Neural progenitor cell (in vitro differentiated cells): ENCODE results near the gene CTSG. TPM values are rescaled to one million over a fixed set of nuclear protein-coding genes. Genes with fewer than 3 reads are reported as not detected.
"Not testable (repeated sequence)": the region's sequence is repeated elsewhere in the genome, so short reads cannot be mapped to it uniquely, and the experiment has no call there.

Experiments used
- DNase-seq: peaks from one replicate; pipeline ENCODE4 v3.0.0-alpha.2; 2016; ENCODE audit warnings: low spot score
- H2AFZ ChIP-seq: fragments of 200-600 bp; sonication (generic); replicated peaks from 2 replicates; pipeline ENCODE4 v1.6.1; 2016; ENCODE audit warnings: antibody characterized with exemption
- H3F3A ChIP-seq: fragments of 200-600 bp; sonication (generic); 2 replicates; pipeline ENCODE4 v1.6.1; 2016; ENCODE audit warnings: antibody characterized with exemption, low read depth
- H3K27ac ChIP-seq: fragments of 200-600 bp; sonication (generic); 2 replicates; pipeline ENCODE4 v1.5.1; 2016; ENCODE audit warnings: mild to moderate bottlenecking
- H3K27me3 ChIP-seq: fragments of 200-600 bp; sonication (generic); 2 replicates; pipeline ENCODE4 v1.6.1; 2016; ENCODE audit warnings: mild to moderate bottlenecking, moderate library complexity
- H3K36me3 ChIP-seq: fragments of 200-600 bp; sonication (generic); 2 replicates; pipeline ENCODE4 v1.5.1; 2016
- H3K4me1 ChIP-seq: fragments of 200-600 bp; sonication (generic); 2 replicates; pipeline ENCODE4 v1.6.1; 2016; ENCODE audit warnings: mixed run types
- H3K4me2 ChIP-seq: fragments of 200-600 bp; sonication (generic); 2 replicates; pipeline ENCODE4 v1.6.1; 2016
- H3K4me3 ChIP-seq: fragments of 200-600 bp; sonication (generic); 2 replicates; pipeline ENCODE4 v1.5.1; 2016
- H3K79me2 ChIP-seq: fragments of 200-600 bp; sonication (generic); 2 replicates; pipeline ENCODE4 v1.6.1; 2016; ENCODE audit warnings: low read depth
- H3K9ac ChIP-seq: fragments of 200-600 bp; sonication (generic); 2 replicates; pipeline ENCODE4 v1.6.1; 2016
- H3K9me3 ChIP-seq: fragments of 200-600 bp; sonication (generic); 2 replicates; pipeline ENCODE4 v1.5.1; 2016; ENCODE audit warnings: low read depth
- H4K20me1 ChIP-seq: fragments of 200-600 bp; sonication (generic); 2 replicates; pipeline ENCODE4 v1.6.1; 2016; ENCODE audit warnings: low read depth
- H3K27ac Mint-ChIP-seq: 3 replicates; pipeline ENCODE4 v1.8.0; 2021; ENCODE audit warnings: mixed read lengths
- H3K27me3 Mint-ChIP-seq: 2 replicates; pipeline ENCODE4 v1.8.0; 2022; ENCODE audit warnings: low read depth, mild to moderate bottlenecking, inconsistent platforms, moderate library complexity, mixed read lengths; ENCODE audit not compliant: insufficient read depth
- H3K36me3 Mint-ChIP-seq: 3 replicates; pipeline ENCODE4 v1.8.0; 2021; ENCODE audit warnings: mixed read lengths
- H3K4me1 Mint-ChIP-seq: 3 replicates; pipeline ENCODE4 v1.8.0; 2021; ENCODE audit warnings: mixed read lengths
- H3K4me3 Mint-ChIP-seq: 3 replicates; pipeline ENCODE4 v1.8.0; 2021; ENCODE audit warnings: mild to moderate bottlenecking, moderate library complexity, mixed read lengths
- H3K9me3 Mint-ChIP-seq: 3 replicates; pipeline ENCODE4 v1.8.0; 2020; ENCODE audit warnings: mixed read lengths
- CTCF ChIP-seq: fragments of 200-600 bp; sonication (generic); IDR thresholded peaks from 2 replicates; pipeline ENCODE4 v1.5.1; 2017; ENCODE audit warnings: antibody characterized with exemption, mild to moderate bottlenecking
- EZH2 ChIP-seq: fragments of 200-600 bp; sonication (generic); IDR thresholded peaks from 2 replicates; pipeline ENCODE4 v1.6.1; 2017; ENCODE audit warnings: antibody characterized with exemption, mild to moderate bottlenecking, moderate library complexity
- EZH2phosphoT487 ChIP-seq: fragments of 200-600 bp; sonication (generic); IDR thresholded peaks from 2 replicates; pipeline ENCODE4 v1.6.1; 2017; ENCODE audit warnings: antibody characterized with exemption
- total RNA-seq: library from RNA; depleted of rRNA; stranded (reverse); fragments of >200 nt; gene quantifications from 2 replicates; pipeline ENCODE4 v1.2.3, GENCODE V29; 2015; ENCODE audit warnings: low replicate concordance

Gene CTSG
- total RNA-seq, 1 donor from 2014 or later, result not detected

GRCh38 chr14:24542346-24542936 lies 33.6 kb downstream of the CTSG start:
- no peaks in the 10 kb centered on the region for H3K4me1 Mint-ChIP-seq
- no peak for TF ChIP-seq CTCF
- TF ChIP-seq EZH2phosphoT487, result no peak
- no peak for TF ChIP-seq EZH2
- peaks cover 3% of the 10 kb centered on the region for H3K9me3 Mint-ChIP-seq
- no peak overlapping the region for H2AFZ ChIP-seq
- no peaks in the 10 kb centered on the region for H3K4me1 ChIP-seq
- H3K36me3 Mint-ChIP-seq, result no peaks in the 10 kb centered on the region
- H3F3A ChIP-seq, result no peaks in the 10 kb centered on the region
- no peak overlapping the region for H3K4me3 ChIP-seq
- H3K9ac ChIP-seq, result no peak overlapping the region
- H4K20me1 ChIP-seq, result no peaks in the 10 kb centered on the region
- H3K79me2 ChIP-seq, result no peaks in the 10 kb centered on the region
- no peak overlapping the region for H3K4me2 ChIP-seq
- no peak overlapping the region for H3K27ac Mint-ChIP-seq
- H3K27me3 ChIP-seq, result no peaks in the 10 kb centered on the region
- no peak overlapping the region for H3K4me3 Mint-ChIP-seq
- no peaks in the 10 kb centered on the region for H3K36me3 ChIP-seq
- no peak for DNase-seq
- no peaks in the 10 kb centered on the region for H3K9me3 ChIP-seq
- H3K27me3 Mint-ChIP-seq, result peaks cover 2% of the 10 kb centered on the region
- H3K27ac ChIP-seq, result no peak overlapping the region

GRCh38 chr14:24535737-24536136 lies 40.3 kb downstream of the CTSG start:
- H3K36me3 ChIP-seq, result no peaks in the 10 kb centered on the region
- no peak overlapping the region for H3K4me2 ChIP-seq
- H3K9me3 ChIP-seq, result no peaks in the 10 kb centered on the region
- H3K27me3 Mint-ChIP-seq, result no peaks in the 10 kb centered on the region
- no peak overlapping the region for H3K27ac Mint-ChIP-seq
- H3K36me3 Mint-ChIP-seq, result no peaks in the 10 kb centered on the region
- H3F3A ChIP-seq, result no peaks in the 10 kb centered on the region
- no peaks in the 10 kb centered on the region for H3K4me1 Mint-ChIP-seq
- H3K9me3 Mint-ChIP-seq, result no peaks in the 10 kb centered on the region
- no peak overlapping the region for H2AFZ ChIP-seq
- no peaks in the 10 kb centered on the region for H3K27me3 ChIP-seq
- H3K79me2 ChIP-seq, result no peaks in the 10 kb centered on the region
- no peaks in the 10 kb centered on the region for H4K20me1 ChIP-seq
- H3K4me1 ChIP-seq, result no peaks in the 10 kb centered on the region
- H3K9ac ChIP-seq, result no peak overlapping the region
- no peak overlapping the region for H3K4me3 Mint-ChIP-seq
- TF ChIP-seq EZH2phosphoT487 (no peak), EZH2 (no peak), CTCF (no peak)
- DNase-seq, result no peak
- no peak overlapping the region for H3K27ac ChIP-seq
- H3K4me3 ChIP-seq, result no peak overlapping the region

- Mint-ChIP-seq H3K4me3 (no peak overlapping the region), H3K4me1 (no peaks in the 10 kb centered on the region), H3K27me3 (no peaks in the 10 kb centered on the region), H3K36me3 (no peaks in the 10 kb centered on the region), H3K9me3 (no peaks in the 10 kb centered on the region), H3K27ac (no peak overlapping the region)
- Histone ChIP-seq H2AFZ (no peak overlapping the region), H3K27ac (no peak overlapping the region), H3K9me3 (no peaks in the 10 kb centered on the region), H3K27me3 (no peaks in the 10 kb centered on the region), H3K9ac (no peak overlapping the region), H3F3A (no peaks in the 10 kb centered on the region), H3K4me1 (no peaks in the 10 kb centered on the region), H4K20me1 (no peaks in the 10 kb centered on the region), H3K4me3 (no peak overlapping the region), H3K36me3 (no peaks in the 10 kb centered on the region), H3K4me2 (no peak overlapping the region), H3K79me2 (no peaks in the 10 kb centered on the region)
- DNase-seq, result no peak
- TF ChIP-seq EZH2 (no peak), CTCF (no peak), EZH2phosphoT487 (no peak)
These were observed 41.8 kb downstream of the CTSG start for GRCh38 chr14:24534286-24534685.

- DNase-seq, H3K27me3 ChIP-seq, H3F3A ChIP-seq, H3K27ac ChIP-seq, H3K4me1 Mint-ChIP-seq, H3K9me3 Mint-ChIP-seq, H3K4me3 Mint-ChIP-seq, H3K9ac ChIP-seq, H3K9me3 ChIP-seq, H3K27ac Mint-ChIP-seq, H3K36me3 ChIP-seq, H3K27me3 Mint-ChIP-seq, H4K20me1 ChIP-seq, H2AFZ ChIP-seq, H3K79me2 ChIP-seq, H3K4me1 ChIP-seq, H3K36me3 Mint-ChIP-seq: not testable (repeated sequence)
- peak overlapping the region; percentile 35 for H3K4me2 ChIP-seq
- peak overlapping the region; percentile 31 for H3K4me3 ChIP-seq
These were observed 50.0 kb downstream of the CTSG start for GRCh38 chr14:24525877-24526620.
